ENCODE results near the gene MAML3.

MAML3 gene

GRCh38 chr4:139876337-139876941, 277.5 kb downstream of the MAML3 start:
- peaks cover 13% of the 10 kb centered on the region for H3K4me1 ChIP-seq
- H3K27me3 ChIP-seq, result no peaks in the 10 kb centered on the region
- DNase-seq, result no peak
- H3K9me3 ChIP-seq, result no peaks in the 10 kb centered on the region
- peak; percentile 27 for TF ChIP-seq CTCF (IDR thresholded peaks at IDR 0.05; ENCODE audit: low read depth, low read length)
- H3K36me3 ChIP-seq, result peaks cover 3% of the 10 kb centered on the region; the same call in 1 of the 2 replicates
- no peak overlapping the region for H3K4me3 ChIP-seq (ENCODE audit: low read depth, low read length)

GRCh38 chr4:139875411-139875825, 278.6 kb downstream of the MAML3 start:
- Histone ChIP-seq H3K27me3 (no peaks in the 10 kb centered on the region), H3K4me1 (peaks cover 11% of the 10 kb centered on the region), H3K9me3 (no peaks in the 10 kb centered on the region), H3K4me3 (ENCODE audit: low read depth, low read length) (no peak overlapping the region), H3K36me3 (peaks cover 3% of the 10 kb centered on the region; the same call in 1 of the 2 replicates)
- no peak for DNase-seq
- TF ChIP-seq CTCF (IDR thresholded peaks at IDR 0.05; ENCODE audit: low read depth, low read length), result no peak

- Histone ChIP-seq H3K9me3 (no peaks in the 10 kb centered on the region), H3K36me3 (peaks cover 3% of the 10 kb centered on the region; the same call in 1 of the 2 replicates), H3K27me3 (no peaks in the 10 kb centered on the region), H3K4me1 (peaks cover 14% of the 10 kb centered on the region), H3K4me3 (ENCODE audit: low read depth, low read length) (no peak overlapping the region)
- TF ChIP-seq CTCF (IDR thresholded peaks at IDR 0.05; ENCODE audit: low read depth, low read length), result no peak
- DNase-seq, result no peak
These were observed 280.7 kb downstream of the MAML3 start for GRCh38 chr4:139873111-139873860.

- peaks cover 22% of the 10 kb centered on the region for H3K4me1 ChIP-seq
- no peaks in the 10 kb centered on the region for H3K27me3 ChIP-seq
- no peak for DNase-seq
- no peak for TF ChIP-seq CTCF (IDR thresholded peaks at IDR 0.05; ENCODE audit: low read depth, low read length)
- H3K4me3 ChIP-seq (ENCODE audit: low read depth, low read length), result no peak overlapping the region
- peaks cover 3% of the 10 kb centered on the region; the same call in 1 of the 2 replicates for H3K36me3 ChIP-seq
- H3K9me3 ChIP-seq, result no peaks in the 10 kb centered on the region
These were observed 281.7 kb downstream of the MAML3 start for GRCh38 chr4:139872274-139872673.

GRCh38 chr4:139869810-139870209, 284.2 kb downstream of the MAML3 start:
- no peaks in the 10 kb centered on the region for H3K9me3 ChIP-seq
- peaks cover 3% of the 10 kb centered on the region; the same call in 1 of the 2 replicates for H3K36me3 ChIP-seq
- no peaks in the 10 kb centered on the region for H3K27me3 ChIP-seq
- H3K4me3 ChIP-seq (ENCODE audit: low read depth, low read length), result no peak overlapping the region
- DNase-seq, result no peak
- peaks cover 26% of the 10 kb centered on the region for H3K4me1 ChIP-seq
- no peak for TF ChIP-seq CTCF (IDR thresholded peaks at IDR 0.05; ENCODE audit: low read depth, low read length)

All from BE2C (cell line).